Vagina (tissue), 2 donors: ENCODE data around the gene HMGB1.

Experiments
- CTCF ChIP-seq, 3 experiments: fragments of 450-650 bp in 2 of 3; fragments of 200-600 bp in 1 of 3; sonication (generic) in 1 of 3; IDR thresholded peaks; one replicate each; pipeline ENCODE4 v1.5.1; 2017 to 2019; ENCODE audit warnings: antibody characterized with exemption in 3 of 3, mild to moderate bottlenecking in 2 of 3, moderate library complexity in 2 of 3
- POLR2AphosphoS5 ChIP-seq, 2 donors: sonication (generic); formaldehyde crosslinking; IDR thresholded peaks; one replicate each; pipeline ENCODE4 v1.9.0; 2017; ENCODE audit warnings: antibody characterized with exemption in 2 of 2, mild to moderate bottlenecking in 2 of 2, low read depth in 1 of 2; ENCODE audit not compliant: insufficient read depth in 1 of 2

- TF ChIP-seq CTCF (IDR thresholded peaks at IDR 0.05) (no peak), POLR2AphosphoS5 (IDR thresholded peaks at IDR 0.05; ENCODE audit: insufficient read depth in 1 of 2, low read depth in 1 of 2) (no peak)
Observed at GRCh38 chr13:30440910-30441703, 24.6 kb downstream of the HMGB1 start.
